Ramos (cell line): ENCODE results near the gene DSCAM.

ENCODE experiments used
- in situ Hi-C: fragments of 300-500 bp; cut with MboI; formaldehyde crosslinking; loops from one replicate; pipeline ENCODE4 v1.14.3; 2022; ENCODE audit warnings: low sequenced_read_pairs; ENCODE audit not compliant: unreplicated experiment

Gene DSCAM

DNA sequence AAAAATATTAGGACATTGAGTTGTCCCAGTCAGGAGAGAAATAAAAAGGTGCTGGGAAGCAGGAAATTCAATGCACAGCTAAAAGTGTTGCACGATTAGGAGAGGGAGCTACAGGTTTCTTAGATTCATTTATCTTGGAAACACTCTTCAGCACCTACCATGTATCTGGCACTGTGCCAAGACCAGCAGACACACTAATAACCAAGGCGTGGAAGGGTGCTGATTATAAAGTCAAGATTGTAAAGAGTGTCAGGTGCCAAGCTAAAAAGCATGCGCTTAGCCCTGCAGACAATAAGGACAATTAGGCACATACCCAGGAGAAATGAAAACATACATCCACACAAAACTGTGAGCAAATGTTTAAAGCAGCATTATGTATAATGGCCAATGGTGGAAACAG is 129.9 kb downstream of the DSCAM start:
- in situ Hi-C loops: no loop called here

DNA sequence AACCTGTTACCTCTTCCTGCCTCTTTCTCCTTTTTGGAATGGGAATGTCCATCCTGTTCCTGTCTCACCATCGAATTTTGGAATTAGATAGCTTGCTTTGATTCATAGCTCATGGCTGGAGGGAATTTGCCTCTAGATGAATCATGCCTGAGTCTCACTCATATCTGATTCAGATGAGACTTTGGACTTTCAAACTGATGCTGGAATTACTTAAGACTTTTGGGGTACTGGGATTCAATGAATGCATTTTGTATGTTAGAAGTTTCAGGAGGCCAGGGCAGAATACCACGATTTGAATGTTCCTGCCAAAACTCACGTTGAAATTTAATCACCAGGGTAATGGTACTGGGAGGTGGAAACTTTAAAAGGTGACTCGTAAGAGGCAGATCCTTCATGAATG is 132.4 kb downstream of the DSCAM start:
- in situ Hi-C loops: no loop called here

DNA sequence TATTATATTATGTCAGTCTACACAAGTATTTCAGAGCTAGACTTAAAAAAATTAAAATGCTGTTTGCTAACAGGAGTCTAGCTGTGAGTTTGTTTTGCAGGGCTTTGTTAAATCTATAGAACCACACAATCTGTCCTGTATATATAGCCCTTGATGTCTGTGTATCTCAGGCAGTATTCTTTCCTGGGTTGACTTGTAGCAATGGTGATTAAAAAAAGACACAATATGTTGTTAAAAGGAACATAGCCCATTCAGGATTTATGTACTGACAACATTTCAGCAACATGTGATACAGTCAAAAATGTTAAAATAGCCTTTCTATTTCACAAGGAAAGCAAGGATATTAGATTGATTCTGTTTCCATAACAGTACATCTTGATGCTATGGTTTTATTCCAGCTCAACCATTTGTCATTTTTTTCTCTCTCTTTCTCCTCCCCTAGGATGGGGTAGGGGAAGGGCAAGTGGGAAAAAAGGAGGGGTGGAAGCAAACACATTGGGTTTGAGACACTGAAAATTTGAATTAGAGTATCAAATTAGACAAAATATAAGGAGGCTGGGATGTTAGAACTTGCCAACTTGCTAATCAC is 139.2 kb downstream of the DSCAM start:
- in situ Hi-C loops: no loop called here

DNA sequence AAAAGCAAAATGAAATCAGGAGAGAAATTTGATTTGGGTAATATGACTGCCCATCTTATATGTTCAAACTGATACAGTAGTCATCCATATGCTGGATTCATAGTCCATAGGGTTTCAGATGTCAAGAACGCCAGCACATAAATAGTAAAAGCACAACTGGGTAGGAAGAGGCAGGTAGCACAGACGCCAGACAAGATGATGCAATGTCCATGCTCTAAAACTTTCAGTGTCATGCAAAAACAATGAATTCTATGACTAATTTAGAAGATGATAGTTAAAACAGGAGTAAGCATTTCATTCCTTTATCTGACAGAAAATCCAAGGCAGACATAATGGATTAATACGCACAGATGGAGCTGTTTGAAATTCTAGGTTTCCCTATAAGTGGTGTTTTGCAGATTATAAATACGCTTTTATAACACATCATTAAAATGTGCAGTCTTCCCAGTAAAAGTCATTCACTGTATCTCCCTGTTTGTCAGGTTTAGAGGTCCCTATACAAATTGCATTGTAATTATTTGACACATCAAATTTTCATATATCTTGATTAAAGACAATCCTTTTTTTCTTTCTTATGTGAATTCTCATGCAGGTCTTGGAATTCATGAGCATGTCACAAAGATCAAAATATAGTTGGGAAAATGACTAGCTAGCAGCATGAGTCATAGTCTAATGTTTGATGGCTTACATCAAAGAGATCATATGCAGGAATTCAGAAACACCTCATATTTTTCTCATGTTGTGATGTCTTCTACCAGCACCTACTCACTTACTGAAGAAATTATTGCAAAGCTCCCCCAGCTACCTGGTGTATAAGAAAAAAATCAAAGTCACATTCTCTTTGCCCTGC is 139.9 kb downstream of the DSCAM start:
- in situ Hi-C loops: no loop called here

DNA sequence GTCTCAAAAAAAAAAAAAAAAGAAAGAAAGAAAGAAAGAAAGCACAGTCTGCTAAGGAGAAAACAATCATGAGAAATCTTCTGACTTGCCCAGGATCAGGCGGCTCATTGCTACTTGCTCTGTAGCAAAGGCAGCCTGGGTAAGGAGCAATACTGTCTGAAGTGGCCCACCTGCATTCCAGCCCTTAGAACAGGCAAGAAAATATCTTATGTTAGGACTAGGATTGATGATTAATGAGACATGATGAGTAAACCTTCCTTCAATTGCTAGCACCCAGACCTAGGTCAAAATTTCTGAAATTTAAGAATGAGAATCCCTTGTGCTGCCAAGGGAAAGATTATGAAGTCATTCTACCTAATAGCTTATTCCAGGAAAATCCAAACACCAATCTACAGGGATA is 140.8 kb downstream of the DSCAM start:
- in situ Hi-C loops: no loop called here

DNA sequence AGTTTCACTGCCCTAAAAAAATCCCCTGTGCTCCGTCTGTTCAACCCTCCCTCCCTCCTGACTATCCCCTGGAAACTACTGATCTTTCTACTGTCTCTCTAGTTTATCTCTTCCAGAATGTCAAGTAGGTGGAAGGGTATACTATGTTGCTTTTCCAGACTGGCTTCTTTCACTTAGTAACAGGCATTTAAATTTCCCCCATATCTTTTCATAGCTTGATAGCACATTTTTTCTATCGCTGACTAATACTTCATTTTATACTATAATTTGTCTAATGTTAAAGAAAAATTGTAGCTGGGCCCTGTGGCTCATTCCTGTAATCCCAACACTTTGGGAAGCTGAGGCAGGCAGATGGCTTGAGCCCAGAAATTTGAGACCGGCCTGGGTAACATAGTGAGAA is 142.8 kb downstream of the DSCAM start:
- in situ Hi-C loops: no loop called here

DNA sequence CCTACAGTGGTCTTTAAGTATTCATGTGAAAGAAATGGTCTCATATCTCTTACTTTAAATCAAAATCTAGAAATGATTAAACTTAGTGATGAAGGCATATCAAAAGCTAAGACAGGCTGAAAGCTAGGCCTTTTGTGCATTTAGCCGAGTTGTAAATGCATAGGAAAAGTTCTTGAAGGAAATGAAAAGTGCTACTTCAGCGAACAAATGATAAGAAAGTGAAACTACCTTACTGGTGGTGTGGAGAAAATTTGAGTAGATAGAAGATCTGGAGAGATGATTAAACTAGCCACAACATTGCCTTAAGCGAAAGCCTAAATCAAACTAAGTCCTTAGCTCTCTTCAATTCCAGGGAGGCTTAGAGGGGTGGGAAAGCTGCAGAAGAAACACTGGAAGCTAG is 147.6 kb downstream of the DSCAM start:
- in situ Hi-C loops: no loop called here

DNA sequence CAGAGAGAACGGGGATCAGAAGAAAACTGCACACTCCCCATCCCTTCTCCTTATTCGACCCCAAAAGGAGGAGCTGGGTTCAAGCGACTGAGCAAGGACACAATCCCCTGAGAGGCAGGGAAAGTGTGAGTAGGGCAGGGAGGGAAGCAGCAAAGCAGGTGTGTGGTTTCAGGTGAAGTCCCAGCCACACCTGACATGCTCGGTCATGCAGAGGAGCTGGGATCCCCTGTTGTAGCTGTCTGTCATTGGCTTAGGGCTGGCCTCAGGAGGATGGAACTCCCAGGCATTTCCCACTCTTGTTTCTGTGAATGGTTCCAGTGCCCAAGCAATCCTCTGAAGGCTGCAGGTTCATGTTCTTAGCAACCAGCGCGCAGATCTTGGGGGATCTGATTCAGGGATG is 150.7 kb downstream of the DSCAM start:
- in situ Hi-C loops: no loop called here

DNA sequence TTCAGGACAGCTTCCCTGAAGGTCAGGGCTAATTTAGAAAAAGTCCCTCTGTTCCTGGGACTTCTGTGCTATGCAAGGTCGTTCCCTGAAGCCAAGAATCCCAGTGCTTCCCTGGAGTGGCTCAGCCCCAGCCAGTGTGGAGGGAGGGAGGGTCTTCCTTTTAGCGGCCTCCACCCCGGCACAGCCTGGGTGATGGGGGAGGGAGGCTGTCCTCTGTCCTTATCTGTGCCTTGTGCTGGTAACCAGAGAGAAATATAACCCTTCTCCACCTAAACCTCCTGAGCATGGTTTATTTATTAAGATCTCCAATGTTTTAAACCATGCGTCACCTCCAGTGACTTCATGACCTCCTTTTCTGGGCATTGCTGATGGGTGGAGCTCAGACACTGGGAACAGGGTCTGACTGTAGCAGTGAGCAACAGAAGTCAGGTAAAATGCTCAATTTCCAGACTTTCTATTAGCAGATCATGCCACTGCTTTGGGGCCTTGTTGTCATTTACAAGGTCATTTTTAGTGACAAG is 157.1 kb downstream of the DSCAM start:
- in situ Hi-C loops: no loop called here

DNA sequence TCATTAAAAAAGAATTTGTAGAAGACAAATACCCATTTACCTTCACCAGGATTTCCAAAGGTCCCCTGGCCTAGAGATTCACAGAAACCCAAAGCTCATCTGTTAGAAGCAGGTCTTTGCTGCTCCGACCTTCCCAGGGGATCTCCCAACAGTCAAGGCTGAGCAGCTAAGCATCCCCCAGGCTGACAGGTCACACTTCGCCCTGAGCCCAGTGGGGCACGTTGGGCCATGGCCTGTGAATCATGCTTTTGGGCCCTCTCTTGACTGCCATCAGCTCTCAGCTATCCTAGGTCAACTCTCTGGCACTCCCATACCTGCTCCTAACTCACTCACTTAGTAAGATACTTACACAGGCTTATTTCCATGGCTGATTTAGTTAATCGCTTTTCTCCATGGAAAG is 157.7 kb downstream of the DSCAM start:
- in situ Hi-C loops: no loop called here

DNA sequence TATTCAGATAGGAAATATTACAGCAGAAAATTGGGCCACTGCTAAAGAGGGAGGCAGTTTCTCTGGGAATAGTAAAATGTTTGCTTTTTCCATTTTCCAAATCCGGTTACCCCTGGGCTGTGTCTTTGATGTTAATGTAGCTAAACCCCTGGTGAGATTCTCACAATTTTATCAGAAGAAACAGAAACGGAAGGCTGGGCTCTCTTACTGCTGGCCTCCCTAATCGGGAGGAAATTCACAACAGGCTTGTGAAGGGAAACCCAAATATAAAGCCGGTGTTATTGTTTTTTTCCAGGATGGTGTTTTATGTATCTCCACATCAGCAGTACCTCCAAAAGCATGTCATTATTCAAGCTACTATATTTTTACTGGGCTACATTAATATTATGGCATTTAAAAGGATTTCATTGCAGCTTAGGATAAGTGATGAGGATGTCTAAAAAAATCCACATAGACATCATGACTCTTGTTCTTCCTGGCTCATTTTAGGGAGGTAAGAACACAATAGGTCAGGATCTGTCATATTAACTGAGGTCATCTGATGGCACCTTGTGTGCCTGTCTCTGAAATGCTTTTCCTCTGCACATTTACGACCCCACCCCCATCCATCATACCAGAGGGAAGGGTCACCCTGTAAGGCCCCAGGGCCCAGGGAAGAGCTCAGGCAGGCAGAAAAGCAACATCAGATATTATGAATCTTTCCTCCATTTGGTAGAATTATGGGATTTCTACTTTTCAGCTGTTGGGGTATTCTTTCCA is 158.7 kb downstream of the DSCAM start:
- in situ Hi-C loops: no loop called here

DNA sequence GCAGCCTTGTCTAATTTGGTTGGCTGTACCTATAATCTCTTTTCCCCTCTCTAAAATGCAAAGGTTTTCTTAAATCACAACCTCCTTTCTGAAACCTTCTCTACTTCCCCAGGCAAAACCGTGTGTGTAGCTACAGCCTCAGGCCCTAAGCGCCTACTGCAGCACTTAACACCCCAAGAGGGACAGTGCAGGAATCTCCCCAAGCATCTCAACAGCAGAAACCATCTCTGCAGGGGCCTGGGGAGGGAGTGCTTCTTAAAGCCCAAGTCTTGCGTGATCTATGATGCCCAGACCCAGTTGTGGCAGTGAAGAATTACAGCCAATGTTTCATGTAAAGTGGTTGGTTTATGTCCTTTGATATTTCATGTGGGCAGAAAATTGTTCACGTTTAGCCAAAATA is 159.3 kb downstream of the DSCAM start:
- in situ Hi-C loops: no loop called here

DNA sequence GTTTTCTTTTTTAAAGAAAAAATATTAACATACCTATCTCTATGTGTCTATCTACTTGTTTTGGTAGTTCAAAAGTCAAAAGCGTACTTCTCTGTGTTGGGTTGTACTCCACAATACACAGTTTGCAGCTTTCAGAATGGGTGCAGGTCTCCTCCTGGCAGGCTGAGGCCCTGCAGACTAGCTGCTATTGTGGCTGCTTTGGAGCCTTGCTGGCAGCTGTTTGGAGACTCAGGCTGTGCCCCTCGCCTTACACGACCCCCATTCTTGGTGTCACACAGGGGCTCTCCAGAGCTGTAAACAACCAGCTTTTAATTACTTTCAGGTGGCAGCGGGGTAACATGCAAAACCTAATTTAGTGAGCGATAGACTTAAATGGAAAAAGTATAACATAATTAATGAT is 160.4 kb downstream of the DSCAM start:
- in situ Hi-C loops: no loop called here

DNA sequence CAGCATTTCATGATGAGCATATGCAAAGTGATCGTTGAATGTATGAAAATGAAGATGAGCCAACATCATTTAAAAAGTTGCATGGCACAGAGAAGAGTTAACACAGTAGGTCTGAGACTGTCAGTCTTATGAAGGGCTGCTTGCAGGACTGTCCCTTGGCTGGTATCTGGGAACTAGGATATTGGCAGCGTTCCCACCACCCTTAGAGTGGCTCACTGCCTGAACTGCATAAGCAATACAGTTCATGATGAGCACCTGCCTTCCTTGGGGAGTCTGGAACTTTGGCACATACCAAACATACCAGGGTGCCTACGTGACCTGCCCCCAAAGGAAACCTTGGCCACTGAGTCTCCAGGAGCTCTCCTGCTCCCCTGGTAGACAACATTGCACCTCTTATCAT is 161.8 kb downstream of the DSCAM start:
- in situ Hi-C loops: no loop called here

DNA sequence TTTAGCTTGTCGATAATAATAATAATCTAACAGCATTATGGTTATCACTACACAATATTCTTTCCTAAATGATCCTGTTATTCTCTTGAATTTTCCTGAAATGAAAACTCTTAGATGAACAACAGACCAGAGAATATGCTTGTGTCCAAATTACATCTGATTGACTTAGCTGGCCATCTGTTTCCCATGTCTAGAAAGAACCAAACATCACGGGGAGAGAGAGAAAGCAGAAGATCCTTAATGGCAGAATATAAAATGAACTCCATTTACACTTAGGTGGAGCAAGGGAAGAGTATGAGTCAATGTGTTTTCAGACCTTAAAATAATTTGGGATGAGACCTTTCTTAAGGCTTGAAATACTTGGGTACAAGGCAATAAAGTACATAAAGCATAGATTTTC is 162.2 kb downstream of the DSCAM start:
- in situ Hi-C loops: no loop called here

DNA sequence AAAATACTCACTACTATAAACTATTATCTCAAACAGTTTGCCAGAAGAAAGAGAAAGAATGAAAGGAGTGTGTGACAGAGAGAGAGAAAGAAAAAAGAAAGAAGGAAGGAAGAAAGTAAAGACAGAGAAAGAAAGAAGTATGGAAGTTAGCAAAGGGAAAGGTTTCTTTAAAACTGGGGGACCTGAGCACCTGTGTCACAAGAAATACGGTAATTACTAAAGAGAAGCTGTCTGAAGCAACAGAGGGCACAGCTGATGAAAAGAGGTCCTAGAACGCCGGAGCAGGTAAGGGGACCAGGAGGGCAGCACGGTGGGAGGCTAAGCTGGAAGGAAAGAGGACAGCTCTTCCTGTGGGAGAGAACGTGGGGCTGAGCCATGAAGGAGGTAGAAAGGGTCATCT is 163.6 kb downstream of the DSCAM start:
- in situ Hi-C loops: no loop called here

DNA sequence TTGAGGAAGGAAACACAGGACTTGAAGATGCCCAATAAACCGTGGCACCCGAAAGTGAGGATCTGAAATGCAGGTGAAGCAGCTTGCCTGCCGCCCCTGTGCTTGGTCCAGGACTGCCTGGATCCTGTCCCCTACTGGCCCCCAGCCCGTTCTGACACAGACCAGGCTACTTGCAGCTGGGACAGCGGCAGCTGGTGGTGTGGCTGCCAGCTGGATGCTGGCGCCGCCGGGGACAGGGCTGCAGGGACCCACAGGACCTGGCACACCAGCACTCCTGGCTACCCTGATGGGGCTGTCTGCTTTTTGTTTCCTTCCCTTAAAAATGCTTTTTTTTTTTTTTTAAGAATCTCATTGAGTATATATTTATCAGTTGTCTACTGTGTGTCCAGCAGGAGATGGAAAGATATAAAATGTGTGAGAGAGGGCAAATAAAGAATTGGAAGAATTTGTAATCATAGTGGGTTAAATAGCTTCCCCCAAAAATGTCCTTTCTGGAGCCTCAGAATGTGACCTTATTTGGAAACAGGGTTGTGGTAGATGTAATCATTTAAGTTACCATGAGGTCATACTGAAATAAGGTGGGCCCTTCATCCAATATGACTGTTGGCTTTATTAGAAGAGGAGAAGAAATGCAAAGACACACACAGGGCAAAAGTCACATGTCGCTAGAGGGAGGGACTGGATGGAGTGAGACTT is 165.6 kb downstream of the DSCAM start:
- in situ Hi-C loops: no loop called here

DNA sequence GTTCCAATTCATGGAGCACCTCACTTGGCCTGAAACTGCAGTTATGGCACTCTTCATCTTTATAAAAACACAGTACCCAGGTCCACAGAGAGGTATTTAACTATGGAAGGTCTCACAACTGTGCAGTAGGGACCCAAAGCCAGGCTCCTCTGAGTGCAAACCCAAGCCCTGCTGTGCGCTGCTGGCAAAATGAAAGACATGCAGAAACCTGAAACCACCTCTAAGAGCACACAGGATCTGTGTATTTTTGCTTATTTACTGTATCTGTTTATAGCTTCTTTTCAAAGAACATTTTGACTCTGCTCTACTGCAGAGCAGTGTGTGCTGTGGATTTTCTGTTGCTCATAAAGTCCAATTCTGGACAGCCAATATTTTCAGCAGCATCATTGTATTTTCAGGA is 166.6 kb downstream of the DSCAM start:
- in situ Hi-C loops: no loop called here

DNA sequence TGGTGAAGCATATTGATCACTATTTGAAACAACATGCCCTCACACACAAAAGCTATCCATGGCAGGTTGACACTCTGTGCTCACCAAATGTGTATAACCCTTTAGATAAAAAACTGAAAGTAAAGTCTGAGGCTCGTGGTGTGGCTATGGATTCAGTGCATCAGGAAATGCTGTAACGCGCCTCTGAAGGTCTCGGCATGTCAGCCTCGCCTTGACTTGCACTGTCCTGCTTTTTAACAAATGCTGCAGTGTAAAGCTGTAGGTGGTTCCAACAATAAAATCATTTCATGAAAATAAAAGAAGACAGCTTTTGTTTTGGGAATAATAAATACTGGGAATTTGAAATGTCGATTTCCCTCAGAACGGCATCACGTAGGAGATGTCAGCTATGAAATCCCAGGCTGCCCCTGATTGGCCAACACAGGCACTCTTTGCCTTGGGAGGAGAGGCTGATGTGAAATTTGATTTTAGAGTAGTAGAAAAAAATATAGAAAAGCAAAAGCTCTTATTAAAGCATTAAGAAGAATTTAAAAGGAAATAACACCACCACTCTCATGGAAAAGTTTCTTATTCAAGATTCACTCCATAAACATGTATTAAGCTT is 168.2 kb downstream of the DSCAM start:
- in situ Hi-C loops: no loop called here

DNA sequence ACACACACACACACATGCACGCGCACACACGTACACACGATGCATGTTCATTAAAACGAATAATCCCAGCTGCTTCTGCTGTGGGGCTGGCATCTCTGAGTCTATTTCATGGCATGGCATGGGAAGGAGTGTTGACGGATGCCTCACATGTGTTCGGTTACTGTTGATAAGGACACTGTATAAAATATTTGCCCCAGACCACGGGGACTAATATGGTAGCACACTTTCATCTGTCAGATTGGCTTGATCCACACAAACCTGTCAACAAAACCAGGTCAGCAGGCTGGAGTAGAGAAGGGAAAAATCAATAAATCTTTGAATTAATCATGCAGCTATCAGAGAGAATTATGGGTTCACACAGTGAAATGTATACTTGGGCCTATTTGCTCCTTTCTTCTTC is 171.9 kb downstream of the DSCAM start:
- in situ Hi-C loops: no loop called here
